H1 (cell line): ENCODE data around the gene PGA5. TPM values are rescaled to one million over a fixed set of nuclear protein-coding genes. Genes with fewer than 3 reads are reported as not detected.

Experiments used
- FOSL1 ChIP-seq: IDR thresholded peaks from 2 replicates; pipeline ENCODE4 v1.6.1; 2011; ENCODE audit warnings: mild to moderate bottlenecking, low read depth, low read length, moderate library complexity; ENCODE audit not compliant: insufficient read depth
- NANOG ChIP-seq: IDR thresholded peaks from 2 replicates; pipeline ENCODE4 v1.6.1; 2011; ENCODE audit warnings: low read length, low read depth, mild to moderate bottlenecking, inconsistent platforms; ENCODE audit not compliant: insufficient read depth, poor library complexity, severe bottlenecking
- SAP30 ChIP-seq: fragments of 300-600 bp; sonication (generic); IDR thresholded peaks from 2 replicates; pipeline ENCODE4 v1.7.1; 2012; ENCODE audit warnings: low read length, moderate library complexity, mild to moderate bottlenecking, inconsistent platforms; ENCODE audit not compliant: insufficient read depth, insufficient replicate concordance
- TAF1 ChIP-seq: IDR thresholded peaks from 2 replicates; pipeline ENCODE4 v1.6.1; 2011; ENCODE audit warnings: mild to moderate bottlenecking, low read depth, low read length
- YY1 ChIP-seq: IDR thresholded peaks from 2 replicates; pipeline ENCODE4 v1.6.1; 2011; ENCODE audit warnings: low read depth, mild to moderate bottlenecking, low read length
- polyA plus RNA-seq, 7 experiments: library from polyadenylated mRNA; depleted of rRNA in 3 of 7; stranded (reverse) in 5 of 7; unstranded in 2 of 7; fragments of >200 nt in 5 of 7; fragments of 200-250 nt in 2 of 7; gene quantifications; 1 replicate in 5 of 7; 2 replicates in 1 of 7; 4 replicates in 1 of 7; pipeline versions ENCODE4 v1.2.1 to v1.2.3, GENCODE V29; 2011 to 2013; ENCODE audit warnings: missing spikeins in 2 of 7, mixed read lengths in 2 of 7
- total RNA-seq: library from RNA; stranded (reverse); fragmentation: NEBNext Ultra II Directional; extraction: Animal tissue kit (Norgen Biotek cat#: 25700); gene quantifications from 2 replicates; pipeline ENCODE4 v1.2.1, GENCODE V29; 2021
- TF ChIP-seq, protein P1 (sequence below): fragments of 300-600 bp; sonication (generic); IDR thresholded peaks from 2 replicates; pipeline ENCODE4 v1.7.1; 2012; ENCODE audit warnings: low read length, moderate library complexity, mild to moderate bottlenecking, inconsistent platforms; ENCODE audit not compliant: insufficient replicate concordance
- TF ChIP-seq, protein P2 (sequence below), 3 experiments: IDR thresholded peaks; 1 replicate in 2 of 3; 2 replicates in 1 of 3; pipeline versions ENCODE4 v1.5.1 to v1.6.1; 2011; ENCODE audit warnings: low read length in 3 of 3, mild to moderate bottlenecking in 3 of 3, inconsistent platforms in 2 of 3, low read depth in 1 of 3, moderate library complexity in 1 of 3; ENCODE audit not compliant: insufficient read depth in 1 of 3; ENCODE audit errors: control extremely low read depth in 1 of 3

Gene PGA5
- total and polyA plus RNA-seq, 2 of the 8 experiments (the other 6 are each of a cell fraction or from before 2014, with no cell fraction given): 0.67 to 2.0 TPM

DNA sequence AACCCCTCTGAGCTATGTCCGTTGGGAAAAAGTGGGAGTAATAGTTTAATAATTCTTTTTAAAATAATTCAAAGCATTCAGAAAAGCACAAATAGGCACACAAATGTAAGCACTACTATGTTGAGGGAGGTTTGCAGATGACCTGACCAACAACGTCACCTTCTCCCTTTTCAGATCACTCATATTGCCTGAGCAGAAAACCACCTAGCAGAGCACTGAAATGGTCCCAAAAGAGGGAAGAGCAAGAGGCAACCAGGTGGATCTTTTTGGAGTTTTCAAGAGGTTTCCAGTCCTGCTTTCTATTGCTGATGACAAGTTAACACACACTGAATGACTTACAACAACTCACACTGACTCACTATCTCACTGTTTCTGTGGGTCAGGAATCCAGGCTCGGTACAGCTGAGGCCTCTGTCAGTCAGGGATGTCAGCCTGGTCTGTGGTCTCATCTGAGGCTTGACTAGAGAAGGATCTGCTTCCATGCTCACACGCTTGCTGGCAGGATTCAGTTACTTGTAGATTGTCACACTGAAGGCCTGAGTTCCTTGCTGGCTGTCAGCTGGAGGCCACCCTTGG, 41.9 kb upstream of the PGA5 start (continued):
- TF ChIP-seq, protein P1, sequence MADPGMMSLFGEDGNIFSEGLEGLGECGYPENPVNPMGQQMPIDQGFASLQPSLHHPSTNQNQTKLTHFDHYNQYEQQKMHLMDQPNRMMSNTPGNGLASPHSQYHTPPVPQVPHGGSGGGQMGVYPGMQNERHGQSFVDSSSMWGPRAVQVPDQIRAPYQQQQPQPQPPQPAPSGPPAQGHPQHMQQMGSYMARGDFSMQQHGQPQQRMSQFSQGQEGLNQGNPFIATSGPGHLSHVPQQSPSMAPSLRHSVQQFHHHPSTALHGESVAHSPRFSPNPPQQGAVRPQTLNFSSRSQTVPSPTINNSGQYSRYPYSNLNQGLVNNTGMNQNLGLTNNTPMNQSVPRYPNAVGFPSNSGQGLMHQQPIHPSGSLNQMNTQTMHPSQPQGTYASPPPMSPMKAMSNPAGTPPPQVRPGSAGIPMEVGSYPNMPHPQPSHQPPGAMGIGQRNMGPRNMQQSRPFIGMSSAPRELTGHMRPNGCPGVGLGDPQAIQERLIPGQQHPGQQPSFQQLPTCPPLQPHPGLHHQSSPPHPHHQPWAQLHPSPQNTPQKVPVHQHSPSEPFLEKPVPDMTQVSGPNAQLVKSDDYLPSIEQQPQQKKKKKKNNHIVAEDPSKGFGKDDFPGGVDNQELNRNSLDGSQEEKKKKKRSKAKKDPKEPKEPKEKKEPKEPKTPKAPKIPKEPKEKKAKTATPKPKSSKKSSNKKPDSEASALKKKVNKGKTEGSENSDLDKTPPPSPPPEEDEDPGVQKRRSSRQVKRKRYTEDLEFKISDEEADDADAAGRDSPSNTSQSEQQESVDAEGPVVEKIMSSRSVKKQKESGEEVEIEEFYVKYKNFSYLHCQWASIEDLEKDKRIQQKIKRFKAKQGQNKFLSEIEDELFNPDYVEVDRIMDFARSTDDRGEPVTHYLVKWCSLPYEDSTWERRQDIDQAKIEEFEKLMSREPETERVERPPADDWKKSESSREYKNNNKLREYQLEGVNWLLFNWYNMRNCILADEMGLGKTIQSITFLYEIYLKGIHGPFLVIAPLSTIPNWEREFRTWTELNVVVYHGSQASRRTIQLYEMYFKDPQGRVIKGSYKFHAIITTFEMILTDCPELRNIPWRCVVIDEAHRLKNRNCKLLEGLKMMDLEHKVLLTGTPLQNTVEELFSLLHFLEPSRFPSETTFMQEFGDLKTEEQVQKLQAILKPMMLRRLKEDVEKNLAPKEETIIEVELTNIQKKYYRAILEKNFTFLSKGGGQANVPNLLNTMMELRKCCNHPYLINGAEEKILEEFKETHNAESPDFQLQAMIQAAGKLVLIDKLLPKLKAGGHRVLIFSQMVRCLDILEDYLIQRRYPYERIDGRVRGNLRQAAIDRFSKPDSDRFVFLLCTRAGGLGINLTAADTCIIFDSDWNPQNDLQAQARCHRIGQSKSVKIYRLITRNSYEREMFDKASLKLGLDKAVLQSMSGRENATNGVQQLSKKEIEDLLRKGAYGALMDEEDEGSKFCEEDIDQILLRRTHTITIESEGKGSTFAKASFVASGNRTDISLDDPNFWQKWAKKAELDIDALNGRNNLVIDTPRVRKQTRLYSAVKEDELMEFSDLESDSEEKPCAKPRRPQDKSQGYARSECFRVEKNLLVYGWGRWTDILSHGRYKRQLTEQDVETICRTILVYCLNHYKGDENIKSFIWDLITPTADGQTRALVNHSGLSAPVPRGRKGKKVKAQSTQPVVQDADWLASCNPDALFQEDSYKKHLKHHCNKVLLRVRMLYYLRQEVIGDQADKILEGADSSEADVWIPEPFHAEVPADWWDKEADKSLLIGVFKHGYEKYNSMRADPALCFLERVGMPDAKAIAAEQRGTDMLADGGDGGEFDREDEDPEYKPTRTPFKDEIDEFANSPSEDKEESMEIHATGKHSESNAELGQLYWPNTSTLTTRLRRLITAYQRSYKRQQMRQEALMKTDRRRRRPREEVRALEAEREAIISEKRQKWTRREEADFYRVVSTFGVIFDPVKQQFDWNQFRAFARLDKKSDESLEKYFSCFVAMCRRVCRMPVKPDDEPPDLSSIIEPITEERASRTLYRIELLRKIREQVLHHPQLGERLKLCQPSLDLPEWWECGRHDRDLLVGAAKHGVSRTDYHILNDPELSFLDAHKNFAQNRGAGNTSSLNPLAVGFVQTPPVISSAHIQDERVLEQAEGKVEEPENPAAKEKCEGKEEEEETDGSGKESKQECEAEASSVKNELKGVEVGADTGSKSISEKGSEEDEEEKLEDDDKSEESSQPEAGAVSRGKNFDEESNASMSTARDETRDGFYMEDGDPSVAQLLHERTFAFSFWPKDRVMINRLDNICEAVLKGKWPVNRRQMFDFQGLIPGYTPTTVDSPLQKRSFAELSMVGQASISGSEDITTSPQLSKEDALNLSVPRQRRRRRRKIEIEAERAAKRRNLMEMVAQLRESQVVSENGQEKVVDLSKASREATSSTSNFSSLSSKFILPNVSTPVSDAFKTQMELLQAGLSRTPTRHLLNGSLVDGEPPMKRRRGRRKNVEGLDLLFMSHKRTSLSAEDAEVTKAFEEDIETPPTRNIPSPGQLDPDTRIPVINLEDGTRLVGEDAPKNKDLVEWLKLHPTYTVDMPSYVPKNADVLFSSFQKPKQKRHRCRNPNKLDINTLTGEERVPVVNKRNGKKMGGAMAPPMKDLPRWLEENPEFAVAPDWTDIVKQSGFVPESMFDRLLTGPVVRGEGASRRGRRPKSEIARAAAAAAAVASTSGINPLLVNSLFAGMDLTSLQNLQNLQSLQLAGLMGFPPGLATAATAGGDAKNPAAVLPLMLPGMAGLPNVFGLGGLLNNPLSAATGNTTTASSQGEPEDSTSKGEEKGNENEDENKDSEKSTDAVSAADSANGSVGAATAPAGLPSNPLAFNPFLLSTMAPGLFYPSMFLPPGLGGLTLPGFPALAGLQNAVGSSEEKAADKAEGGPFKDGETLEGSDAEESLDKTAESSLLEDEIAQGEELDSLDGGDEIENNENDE: no peak
- no peak for TF ChIP-seq FOSL1
- TF ChIP-seq NANOG: no peak
- TF ChIP-seq YY1: no peak
- TF ChIP-seq SAP30: no peak
- TF ChIP-seq, protein P2, sequence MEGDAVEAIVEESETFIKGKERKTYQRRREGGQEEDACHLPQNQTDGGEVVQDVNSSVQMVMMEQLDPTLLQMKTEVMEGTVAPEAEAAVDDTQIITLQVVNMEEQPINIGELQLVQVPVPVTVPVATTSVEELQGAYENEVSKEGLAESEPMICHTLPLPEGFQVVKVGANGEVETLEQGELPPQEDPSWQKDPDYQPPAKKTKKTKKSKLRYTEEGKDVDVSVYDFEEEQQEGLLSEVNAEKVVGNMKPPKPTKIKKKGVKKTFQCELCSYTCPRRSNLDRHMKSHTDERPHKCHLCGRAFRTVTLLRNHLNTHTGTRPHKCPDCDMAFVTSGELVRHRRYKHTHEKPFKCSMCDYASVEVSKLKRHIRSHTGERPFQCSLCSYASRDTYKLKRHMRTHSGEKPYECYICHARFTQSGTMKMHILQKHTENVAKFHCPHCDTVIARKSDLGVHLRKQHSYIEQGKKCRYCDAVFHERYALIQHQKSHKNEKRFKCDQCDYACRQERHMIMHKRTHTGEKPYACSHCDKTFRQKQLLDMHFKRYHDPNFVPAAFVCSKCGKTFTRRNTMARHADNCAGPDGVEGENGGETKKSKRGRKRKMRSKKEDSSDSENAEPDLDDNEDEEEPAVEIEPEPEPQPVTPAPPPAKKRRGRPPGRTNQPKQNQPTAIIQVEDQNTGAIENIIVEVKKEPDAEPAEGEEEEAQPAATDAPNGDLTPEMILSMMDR (IDR thresholded peaks at IDR 0.05; ENCODE audit: control extremely low read depth in 1 of 3, insufficient read depth in 1 of 3, low read depth in 1 of 3, low read length in 3 of 3): no peak
- TF ChIP-seq TAF1: no peak
